Measurements from ENCODE around the gene TSBP1. TPM values are rescaled to one million over a fixed set of nuclear protein-coding genes. Genes with fewer than 3 reads are reported as not detected.

The TSBP1 gene
- total and polyA plus RNA-seq, 2 of the 8 experiments (the other 6 are each of a cell fraction or from before 2014, with no cell fraction given), result not detected

- TF ChIP-seq RXRA (IDR thresholded peaks at IDR 0.05; ENCODE audit: insufficient read depth, low read depth, low read length) (no peak), BCL11A (IDR thresholded peaks at IDR 0.05; ENCODE audit: low read depth in 2 of 2, low read length in 2 of 2) (no peak), BRCA1 (IDR thresholded peaks at IDR 0.05; ENCODE audit: low read depth, low read length) (no peak), CHD2 (IDR thresholded peaks at IDR 0.05; ENCODE audit: low read length) (no peak), HDAC6 (IDR thresholded peaks at IDR 0.05; ENCODE audit: low read depth, low read length) (no peak), POLR2AphosphoS5 (IDR thresholded peaks at IDR 0.05; ENCODE audit: low read depth, low read length) (no peak), MAFK (IDR thresholded peaks at IDR 0.05; ENCODE audit: low read depth, low read length) (no peak), NANOG (IDR thresholded peaks at IDR 0.05; ENCODE audit: insufficient read depth, low read depth, low read length, poor library complexity, severe bottlenecking) (no peak)
These were observed 34.0 kb upstream of the TSBP1 start (continued) for GRCh38 chr6:32405656-32406055.
